Activated CD4-positive, alpha-beta T cell treated with anti-CD3 and anti-CD28 coated beads, Interleukin-2, amount 50 U/mL, for 1 hour (primary cell): ENCODE measurements around the gene CLTA.
"Not testable (repeated sequence)": the region's sequence is repeated elsewhere in the genome, so short reads cannot be mapped to it uniquely, and the experiment has no call there.

Source experiments
- DNase-seq: peaks from one replicate; pipeline ENCODE4 v3.0.0-alpha.2; 2020

Gene CLTA

GRCh38 chr9:36159509-36159908 lies 31.2 kb upstream of the CLTA start:
- DNase-seq: not testable (repeated sequence)

- DNase-seq: not testable (repeated sequence)
These were observed 30.6 kb upstream of the CLTA start for GRCh38 chr9:36160126-36160525.

GRCh38 chr9:36161187-36161586 lies 29.5 kb upstream of the CLTA start:
- DNase-seq: no peak

GRCh38 chr9:36162211-36162738 lies 28.4 kb upstream of the CLTA start:
- no peak for DNase-seq

GRCh38 chr9:36163049-36163785 lies 27.5 kb upstream of the CLTA start:
- no peak for DNase-seq

- no peak for DNase-seq
These were observed 26.9 kb upstream of the CLTA start for GRCh38 chr9:36163786-36164170.

GRCh38 chr9:36164372-36164771 lies 26.3 kb upstream of the CLTA start:
- DNase-seq: no peak

GRCh38 chr9:36164989-36165388 lies 25.7 kb upstream of the CLTA start:
- no peak for DNase-seq

GRCh38 chr9:36165826-36166167 lies 24.9 kb upstream of the CLTA start:
- DNase-seq: no peak

GRCh38 chr9:36166168-36166927 lies 24.4 kb upstream of the CLTA start:
- DNase-seq: peak; percentile 77

- DNase-seq: no peak
These were observed 21.6 kb upstream of the CLTA start, which contains the start of gene CCIN for GRCh38 chr9:36169166-36169565. TSS of gene CCIN (plus strand) at chr9:36169388. CDS start at chr9:36169503, 115 bp downstream.

- DNase-seq: no peak
These were observed 21.0 kb upstream of the CLTA start for GRCh38 chr9:36169708-36170107.

GRCh38 chr9:36170531-36170930 lies 20.2 kb upstream of the CLTA start:
- no peak for DNase-seq

- DNase-seq: no peak
These were observed 16.9 kb upstream of the CLTA start for GRCh38 chr9:36173861-36174260.

- no peak for DNase-seq
These were observed 16.4 kb upstream of the CLTA start for GRCh38 chr9:36174271-36174670.

- no peak for DNase-seq
These were observed 16.0 kb upstream of the CLTA start for GRCh38 chr9:36174731-36175130.

GRCh38 chr9:36175209-36175608 lies 15.5 kb upstream of the CLTA start:
- DNase-seq: not testable (repeated sequence)

- not testable (repeated sequence) for DNase-seq
These were observed 14.2 kb upstream of the CLTA start for GRCh38 chr9:36176496-36176895.

- no peak for DNase-seq
These were observed 13.2 kb upstream of the CLTA start for GRCh38 chr9:36177571-36177970.

GRCh38 chr9:36180243-36180642 lies 10.5 kb upstream of the CLTA start:
- DNase-seq: not testable (repeated sequence)

GRCh38 chr9:36187414-36187813 lies 3.3 kb upstream of the CLTA start:
- no peak for DNase-seq

- no peak for DNase-seq
These were observed 2.5 kb upstream of the CLTA start for GRCh38 chr9:36188212-36188611.

GRCh38 chr9:36189976-36190375 lies 745 bp upstream of the CLTA start:
- DNase-seq: no peak

GRCh38 chr9:36191290-36191645 lies 547 bp downstream of the CLTA start:
- DNase-seq: peak; percentile 49
